GM12873 (cell line): Measurements from ENCODE around the gene C5orf24.

ENCODE experiments used
- CTCF ChIP-seq: IDR thresholded peaks from 2 replicates; pipeline ENCODE4 v1.5.1; 2012; ENCODE audit warnings: low read depth, mild to moderate bottlenecking, moderate library complexity, low read length, control low read depth; ENCODE audit not compliant: insufficient read depth; ENCODE audit errors: missing control alignments

C5orf24 gene

GRCh38 chr5:134889335-134889734 is 43.6 kb downstream of the C5orf24 start:
- TF ChIP-seq CTCF: no peak

GRCh38 chr5:134891473-134891872 is 45.7 kb downstream of the C5orf24 start:
- no peak for TF ChIP-seq CTCF

GRCh38 chr5:134892282-134892681 is 46.5 kb downstream of the C5orf24 start:
- no peak for TF ChIP-seq CTCF

GRCh38 chr5:134892926-134893325 is 47.2 kb downstream of the C5orf24 start:
- TF ChIP-seq CTCF: no peak

GRCh38 chr5:134893748-134894505 is 48.2 kb downstream of the C5orf24 start:
- no peak for TF ChIP-seq CTCF

DNA sequence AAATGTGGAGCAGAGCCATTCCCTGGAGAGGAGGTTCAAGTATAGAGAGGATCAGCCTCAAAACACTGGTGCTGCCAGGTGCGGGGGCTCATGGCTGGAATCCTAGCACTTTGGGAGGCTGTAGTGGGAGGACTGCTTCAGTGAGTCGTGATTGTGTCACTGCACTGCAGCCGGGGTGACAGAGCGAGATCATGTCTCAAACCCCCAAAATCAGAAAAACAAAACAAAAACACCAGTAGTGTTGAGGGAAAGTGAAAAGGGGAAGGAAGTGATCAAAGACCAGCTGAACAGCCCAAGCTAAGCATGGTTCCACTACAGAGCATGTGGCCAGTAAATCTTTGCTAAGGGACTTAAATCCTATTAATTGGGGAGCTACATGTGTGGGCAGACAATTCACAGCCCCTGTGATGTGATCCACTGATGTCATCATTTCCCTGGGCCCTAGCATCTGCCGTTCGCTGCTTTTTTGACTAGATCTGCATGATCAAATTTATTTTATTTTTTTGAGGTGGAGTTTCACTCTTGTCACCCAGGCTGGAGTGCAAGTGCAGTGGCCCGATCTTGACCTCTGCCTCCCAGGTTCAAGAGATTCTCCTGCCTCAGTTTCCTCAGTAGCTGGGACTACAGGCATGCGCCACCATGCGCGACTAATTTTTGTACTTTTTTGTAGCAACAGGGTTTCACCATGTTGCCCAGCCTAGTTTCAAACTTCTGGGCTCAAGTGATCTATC is 56.5 kb downstream of the C5orf24 start:
- no peak for TF ChIP-seq CTCF

DNA sequence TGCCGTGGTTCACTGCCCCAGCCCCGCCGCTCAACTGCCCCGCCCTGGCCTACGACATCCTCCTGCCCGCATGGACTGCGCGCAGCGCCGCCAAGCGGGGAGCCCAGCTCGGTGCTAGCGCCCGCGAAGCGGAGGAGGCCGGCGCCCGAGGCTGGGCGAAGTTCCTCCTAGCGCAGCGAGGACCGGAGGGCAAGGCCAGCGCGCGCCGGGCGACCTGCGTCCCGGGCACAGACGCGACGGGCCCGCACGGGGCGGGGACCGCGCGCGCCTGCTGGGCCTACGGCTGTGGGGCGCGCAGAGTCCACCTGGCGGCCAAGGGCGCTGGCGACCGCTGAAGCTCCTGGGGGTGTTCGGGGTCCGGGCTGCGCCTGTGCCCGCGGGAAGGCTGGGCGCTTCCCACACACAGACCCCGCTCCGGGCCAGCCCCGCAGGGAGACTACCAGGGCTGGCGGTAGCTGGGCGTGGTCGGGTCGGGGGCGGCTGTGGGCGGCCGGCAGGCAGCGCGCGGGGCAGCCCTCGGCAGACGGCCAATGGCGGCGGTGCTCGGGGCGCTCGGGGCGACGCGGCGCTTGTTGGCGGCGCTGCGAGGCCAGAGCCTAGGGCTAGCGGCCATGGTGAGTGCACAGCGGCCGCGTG is 59.0 kb downstream of the C5orf24 start, which contains the start of gene PCBD2:
Gene PCBD2, plus strand, starts transcription at position 522 of the 636 bp plus-strand sequence. Its CDS starts 9 bp downstream, at position 531.
- peak; percentile 93 for TF ChIP-seq CTCF
